ENCODE results near the gene TXNIP.
A peak's percentile ranks its signal among the peaks of the same experiment; 100 is the strongest.

Gene TXNIP

GRCh38 chr1:145983960-145984830, 12.2 kb downstream of the TXNIP start:
- no peak for FAIRE-seq

- FAIRE-seq: no peak
Observed at GRCh38 chr1:145983206-145983675, 13.1 kb downstream of the TXNIP start.

- FAIRE-seq: no peak
Observed at GRCh38 chr1:145982010-145982723, 14.2 kb downstream of the TXNIP start.

GRCh38 chr1:145980457-145980994, 15.9 kb downstream of the TXNIP start:
- FAIRE-seq: no peak

GRCh38 chr1:145979746-145980456, 16.5 kb downstream of the TXNIP start:
- FAIRE-seq: no peak

- peak; percentile 90 for FAIRE-seq
Observed at GRCh38 chr1:145978854-145979745, 17.3 kb downstream of the TXNIP start.

GRCh38 chr1:145978471-145978853, 17.9 kb downstream of the TXNIP start:
- FAIRE-seq: no peak

- peak; percentile 96 for FAIRE-seq
Observed at GRCh38 chr1:145977486-145978470, 18.6 kb downstream of the TXNIP start.

- no peak for FAIRE-seq
Observed at GRCh38 chr1:145977016-145977415, 19.4 kb downstream of the TXNIP start.

- FAIRE-seq: no peak
Observed at GRCh38 chr1:145975216-145975615, 21.2 kb downstream of the TXNIP start.

GRCh38 chr1:145974721-145975120, 21.7 kb downstream of the TXNIP start:
- no peak for FAIRE-seq

- no peak for FAIRE-seq
Observed at GRCh38 chr1:145972580-145972979, 23.8 kb downstream of the TXNIP start.

GRCh38 chr1:145967288-145967687, 29.1 kb downstream of the TXNIP start:
- no peak for FAIRE-seq

GRCh38 chr1:145965119-145965744, 31.1 kb downstream of the TXNIP start:
- no peak for FAIRE-seq

- peak; percentile 86 for FAIRE-seq
Observed at GRCh38 chr1:145964328-145965118, 31.9 kb downstream of the TXNIP start, which contains the start of the genes ANKRD34A and POLR3GL. Gene ANKRD34A, minus strand, starts transcription at chr1:145964575. Its CDS starts 2,816 bp downstream, at chr1:145961759. Gene POLR3GL, plus strand, starts transcription at chr1:145964690. Its CDS starts 10,176 bp downstream, at chr1:145974866.

- no peak for FAIRE-seq
Observed at GRCh38 chr1:145963265-145964019, 32.9 kb downstream of the TXNIP start.

- FAIRE-seq: no peak
Observed at GRCh38 chr1:145962157-145963102, 33.9 kb downstream of the TXNIP start.
